HG02852 (cell line): Measurements from ENCODE around the gene JAKMIP1.
"Not testable (repeated sequence)": the region's sequence is repeated elsewhere in the genome, so short reads cannot be mapped to it uniquely, and the experiment has no call there.

ENCODE experiments used
- ATAC-seq: cut with Tn5 transposase; IDR thresholded peaks from one replicate; pipeline ENCODE4 v1.9.1; 2021; ENCODE audit warnings: mild to moderate bottlenecking, moderate library complexity; ENCODE audit not compliant: unreplicated experiment

Gene JAKMIP1

GRCh38 chr4:6229671-6230501 lies 29.5 kb upstream of the JAKMIP1 start:
- ATAC-seq, result no peak

- no peak for ATAC-seq
Observed at GRCh38 chr4:6229095-6229494, 28.7 kb upstream of the JAKMIP1 start.

- ATAC-seq, result no peak
Observed at GRCh38 chr4:6228158-6229067, 28.1 kb upstream of the JAKMIP1 start.

GRCh38 chr4:6227412-6228157 lies 27.2 kb upstream of the JAKMIP1 start:
- no peak for ATAC-seq

- ATAC-seq, result no peak
Observed at GRCh38 chr4:6226506-6226905, 26.2 kb upstream of the JAKMIP1 start.

- ATAC-seq, result no peak
Observed at GRCh38 chr4:6225469-6225868, 25.1 kb upstream of the JAKMIP1 start.

- no peak for ATAC-seq
Observed at GRCh38 chr4:6224735-6225134, 24.4 kb upstream of the JAKMIP1 start.

GRCh38 chr4:6222761-6223292 lies 22.5 kb upstream of the JAKMIP1 start:
- ATAC-seq, result no peak

- ATAC-seq, result no peak
Observed at GRCh38 chr4:6221851-6222760, 21.8 kb upstream of the JAKMIP1 start.

GRCh38 chr4:6221301-6221850 lies 21.0 kb upstream of the JAKMIP1 start:
- ATAC-seq, result no peak

- ATAC-seq, result peak; percentile 85
Observed at GRCh38 chr4:6217716-6218381, 17.5 kb upstream of the JAKMIP1 start.

- no peak for ATAC-seq
Observed at GRCh38 chr4:6216588-6216987, 16.2 kb upstream of the JAKMIP1 start.

GRCh38 chr4:6209921-6210320 lies 9.6 kb upstream of the JAKMIP1 start:
- no peak for ATAC-seq

- ATAC-seq, result not testable (repeated sequence)
Observed at GRCh38 chr4:6209291-6209690, 8.9 kb upstream of the JAKMIP1 start.

- ATAC-seq, result no peak
Observed at GRCh38 chr4:6208416-6208815, 8.1 kb upstream of the JAKMIP1 start.

GRCh38 chr4:6207602-6208001 lies 7.3 kb upstream of the JAKMIP1 start:
- no peak for ATAC-seq

- no peak for ATAC-seq
Observed at GRCh38 chr4:6206771-6207290, 6.5 kb upstream of the JAKMIP1 start.

GRCh38 chr4:6205973-6206372 lies 5.6 kb upstream of the JAKMIP1 start:
- ATAC-seq, result no peak

- ATAC-seq, result no peak
Observed at GRCh38 chr4:6205567-6205931, 5.2 kb upstream of the JAKMIP1 start.
